Measurements from ENCODE around the gene ADAM33. TPM values are rescaled to one million over a fixed set of nuclear protein-coding genes. Genes with fewer than 3 reads are reported as not detected.

ADAM33 gene
- total RNA-seq, 1 donor from 2014 or later: 11.7 TPM

- no peaks in the 10 kb centered on the region for H3K36me3 ChIP-seq
- no peak overlapping the region for H3K27ac ChIP-seq
- ATAC-seq (no peak), DNase-seq (no peak)
- no peaks in the 10 kb centered on the region for H3K4me1 ChIP-seq
- intact Hi-C loops (cut with DNase I): no loop called here
- no peak overlapping the region for H3K4me3 ChIP-seq
- H3K9me3 ChIP-seq: no peaks in the 10 kb centered on the region
- H3K27me3 ChIP-seq (ENCODE audit: low read depth): peaks cover 3% of the 10 kb centered on the region
- TF ChIP-seq CTCF (IDR thresholded peaks at IDR 0.05): no peak
Observed at GRCh38 chr20:3690413-3690812, 8.6 kb upstream of the ADAM33 start.

- Histone ChIP-seq H3K4me1 (no peaks in the 10 kb centered on the region), H3K27me3 (ENCODE audit: low read depth) (peaks cover 5% of the 10 kb centered on the region)
- intact Hi-C loops (cut with DNase I): no loop called here
Observed at GRCh38 chr20:3689978-3690377, 8.2 kb upstream of the ADAM33 start.

DNA sequence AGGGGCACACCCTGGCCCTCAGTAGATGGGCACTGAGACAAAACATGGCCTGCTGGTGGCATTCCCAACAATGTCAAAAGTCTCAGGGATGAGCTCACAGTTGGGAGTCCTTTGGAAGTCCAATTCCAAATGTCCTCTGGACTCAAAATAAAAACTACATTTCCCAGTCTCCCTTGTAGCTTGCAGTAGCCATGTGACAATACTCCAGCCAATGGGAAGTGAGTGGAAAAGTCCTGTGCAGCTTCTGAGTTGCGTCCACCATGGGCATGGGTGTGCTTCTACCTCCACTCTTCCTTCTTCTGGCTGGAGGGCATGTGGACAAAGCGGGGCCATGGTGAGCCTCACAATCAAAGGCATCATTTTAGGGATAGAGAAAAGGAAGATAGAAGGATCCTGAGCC, 5.8 kb upstream of the ADAM33 start:
- ATAC-seq: peak in 1 of 2 donors; percentile 68
- no peaks in the 10 kb centered on the region for H3K36me3 ChIP-seq
- TF ChIP-seq CTCF (IDR thresholded peaks at IDR 0.05): no peak
- peaks cover 10% of the 10 kb centered on the region for H3K27me3 ChIP-seq (ENCODE audit: low read depth)
- H3K4me1 ChIP-seq: no peaks in the 10 kb centered on the region
- DNase-seq: no peak
- no peaks in the 10 kb centered on the region for H3K9me3 ChIP-seq
- intact Hi-C loops (cut with DNase I): no loop called here
- H3K27ac ChIP-seq: no peak overlapping the region
- no peak overlapping the region for H3K4me3 ChIP-seq

More at GRCh38 chr20:3689978-3690377, 8.2 kb upstream of the ADAM33 start:
- ATAC-seq (no peak), DNase-seq (no peak)
- Histone ChIP-seq H3K27ac (no peak overlapping the region), H3K9me3 (no peaks in the 10 kb centered on the region), H3K36me3 (no peaks in the 10 kb centered on the region), H3K4me3 (no peak overlapping the region)
- no peak for TF ChIP-seq CTCF (IDR thresholded peaks at IDR 0.05)

DNA sequence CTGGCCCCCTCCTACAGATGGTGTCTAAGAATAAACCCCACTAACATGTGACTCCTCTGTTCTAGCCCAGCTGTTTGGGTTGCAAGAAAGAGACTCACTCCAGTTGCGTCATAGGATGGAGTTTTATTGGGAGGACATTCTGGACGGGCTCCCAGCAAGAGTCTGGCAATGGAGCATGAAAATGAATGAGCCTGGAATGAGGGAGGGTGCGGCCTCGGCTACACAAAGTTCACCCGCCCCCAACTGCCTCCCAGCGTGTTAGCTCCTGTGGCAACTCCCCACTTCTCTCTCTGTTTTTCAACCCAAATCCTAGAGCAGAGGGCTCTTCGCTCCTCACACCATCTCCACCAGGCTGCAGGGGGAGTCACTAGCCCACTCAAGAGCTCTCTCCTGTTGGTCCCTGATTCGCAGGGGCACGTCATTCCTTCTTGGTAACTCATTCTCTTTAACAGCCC, 5.1 kb upstream of the ADAM33 start:
- Histone ChIP-seq H3K36me3 (no peaks in the 10 kb centered on the region), H3K4me3 (no peak overlapping the region), H3K27me3 (ENCODE audit: low read depth) (peaks cover 18% of the 10 kb centered on the region), H3K4me1 (no peaks in the 10 kb centered on the region), H3K27ac (no peak overlapping the region), H3K9me3 (no peaks in the 10 kb centered on the region)
- ATAC-seq: peak; percentile 61 to 69
- intact Hi-C loops (cut with DNase I): no loop called here
- TF ChIP-seq CTCF (IDR thresholded peaks at IDR 0.05): no peak
- DNase-seq: no peak

DNA sequence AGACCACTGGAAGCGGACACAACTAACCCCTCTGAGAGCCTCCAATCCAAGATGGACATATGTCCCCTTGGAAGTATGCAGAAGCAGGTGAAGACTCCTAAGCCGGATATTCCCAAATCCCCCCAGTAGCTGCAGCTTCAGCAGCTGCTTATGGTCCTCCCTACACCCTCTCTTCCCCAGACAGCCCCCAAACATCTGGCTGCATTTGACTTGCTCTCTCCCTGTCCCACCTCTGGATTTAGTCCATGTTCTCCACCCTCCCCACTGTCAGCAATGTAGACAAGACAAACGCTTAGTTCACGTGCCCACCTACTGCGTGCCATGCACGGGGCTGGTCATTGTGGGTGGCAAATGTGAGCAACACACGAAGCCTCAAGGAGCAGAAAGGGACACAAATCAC, 4.6 kb upstream of the ADAM33 start:
- H3K9me3 ChIP-seq: no peaks in the 10 kb centered on the region
- no peaks in the 10 kb centered on the region for H3K36me3 ChIP-seq
- peaks cover 23% of the 10 kb centered on the region for H3K27me3 ChIP-seq (ENCODE audit: low read depth)
- H3K4me1 ChIP-seq: no peaks in the 10 kb centered on the region
- ATAC-seq: no peak
- TF ChIP-seq CTCF (IDR thresholded peaks at IDR 0.05): no peak
- DNase-seq: no peak
- intact Hi-C loops (cut with DNase I): no loop called here
- H3K4me3 ChIP-seq: no peak overlapping the region
- no peak overlapping the region for H3K27ac ChIP-seq

DNA sequence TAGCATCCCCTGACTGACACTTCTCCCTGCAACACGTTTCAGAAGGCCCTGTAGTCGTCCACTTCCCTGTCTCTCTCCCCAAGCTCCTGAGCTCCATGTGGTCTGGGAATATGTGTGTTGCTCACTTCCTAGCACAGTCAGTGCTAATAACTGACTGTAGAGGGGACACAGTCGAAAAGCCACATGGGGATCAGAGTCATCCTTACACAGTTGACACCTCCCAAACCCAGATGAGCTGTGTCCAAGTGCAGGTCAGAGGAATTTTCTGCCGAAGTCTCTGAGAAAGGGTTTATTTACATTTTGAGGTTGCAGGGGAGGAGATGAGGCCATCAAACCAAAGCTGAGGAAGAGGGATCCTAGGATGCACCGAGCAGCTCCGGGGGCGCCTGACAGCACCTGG, 3.5 kb upstream of the ADAM33 start:
- no peak overlapping the region for H3K4me3 ChIP-seq
- ATAC-seq (no peak), DNase-seq (no peak)
- H3K27me3 ChIP-seq (ENCODE audit: low read depth): peaks cover 33% of the 10 kb centered on the region
- no peaks in the 10 kb centered on the region for H3K9me3 ChIP-seq
- H3K36me3 ChIP-seq: no peaks in the 10 kb centered on the region
- intact Hi-C loops (cut with DNase I): no loop called here
- no peak for TF ChIP-seq CTCF (IDR thresholded peaks at IDR 0.05)
- no peak overlapping the region for H3K27ac ChIP-seq
- H3K4me1 ChIP-seq: peaks cover 3% of the 10 kb centered on the region
